Uterus (tissue), 2 donors: Measurements from ENCODE around the gene CIB4.

ENCODE experiments used
- CTCF ChIP-seq, 4 experiments: fragments of 200-600 bp in 2 of 4; fragments of 450-650 bp in 2 of 4; sonication (generic) in 2 of 4; IDR thresholded peaks; one replicate each; pipeline ENCODE4 v1.5.1; 2016 to 2019; ENCODE audit warnings: antibody characterized with exemption in 4 of 4, mild to moderate bottlenecking in 2 of 4, moderate library complexity in 1 of 4
- POLR2A ChIP-seq, 2 donors: fragments of 450-650 bp; IDR thresholded peaks; one replicate each; pipeline ENCODE4 v1.6.1; 2016; ENCODE audit warnings: antibody characterized with exemption in 2 of 2, mild to moderate bottlenecking in 1 of 2, moderate library complexity in 1 of 2

GRCh38 chr2:26584656-26585055, 56.5 kb downstream of the CIB4 start:
- no peak for TF ChIP-seq CTCF (IDR thresholded peaks at IDR 0.05)
- no peak for TF ChIP-seq POLR2A (IDR thresholded peaks at IDR 0.05)
